ENCODE results near the gene TDRD9.

Gene TDRD9

GRCh38 chr14:104062281-104062680 lies 134.0 kb downstream of the TDRD9 start:
- no peak for DNase-seq (ENCODE audit: low read depth)
- TF ChIP-seq, protein P1, sequence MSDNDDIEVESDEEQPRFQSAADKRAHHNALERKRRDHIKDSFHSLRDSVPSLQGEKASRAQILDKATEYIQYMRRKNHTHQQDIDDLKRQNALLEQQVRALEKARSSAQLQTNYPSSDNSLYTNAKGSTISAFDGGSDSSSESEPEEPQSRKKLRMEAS (IDR thresholded peaks at IDR 0.05; ENCODE audit: low read depth, low read length): no peak
- TF ChIP-seq POLR2A (IDR thresholded peaks at IDR 0.05; ENCODE audit: extremely low read depth, insufficient read length): no peak
- TF ChIP-seq CTCF (IDR thresholded peaks at IDR 0.05; ENCODE audit: low read depth, low read length): no peak
- TF ChIP-seq MYC (IDR thresholded peaks at IDR 0.05; ENCODE audit: low read depth, low read length): no peak
- H3K4me3 ChIP-seq (ENCODE audit: low read depth, low read length): no peak overlapping the region

DNA sequence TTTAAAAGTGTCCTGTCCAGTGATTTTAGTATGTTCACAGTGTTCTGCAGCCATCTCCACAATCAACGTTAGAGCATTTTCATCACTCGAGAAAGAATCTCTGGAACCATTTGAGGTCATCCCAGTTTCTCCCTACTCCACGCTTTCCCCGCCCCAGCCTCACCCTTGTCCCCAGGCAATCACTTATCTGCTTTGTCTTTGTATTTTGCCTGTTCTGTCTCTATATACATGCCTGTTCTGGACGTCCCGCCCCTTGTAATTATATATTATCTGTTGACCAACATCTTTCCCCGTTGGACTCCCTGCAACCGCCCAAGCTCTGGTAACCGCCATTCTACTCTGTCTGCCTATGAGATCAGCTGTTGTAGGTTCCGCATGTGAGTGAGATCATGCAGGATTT lies 135.7 kb downstream of the TDRD9 start:
- no peak for DNase-seq (ENCODE audit: low read depth)
- TF ChIP-seq POLR2A (IDR thresholded peaks at IDR 0.05; ENCODE audit: extremely low read depth, insufficient read length): no peak
- TF ChIP-seq CTCF (IDR thresholded peaks at IDR 0.05; ENCODE audit: low read depth, low read length): no peak
- TF ChIP-seq, protein P1 (IDR thresholded peaks at IDR 0.05; ENCODE audit: low read depth, low read length): no peak
- TF ChIP-seq MYC (IDR thresholded peaks at IDR 0.05; ENCODE audit: low read depth, low read length): no peak
- no peak overlapping the region for H3K4me3 ChIP-seq (ENCODE audit: low read depth, low read length)

- DNase-seq (ENCODE audit: low read depth): no peak
- no peak overlapping the region for H3K4me3 ChIP-seq (ENCODE audit: low read depth, low read length)
- TF ChIP-seq, protein P1 (IDR thresholded peaks at IDR 0.05; ENCODE audit: low read depth, low read length): no peak
- no peak for TF ChIP-seq POLR2A (IDR thresholded peaks at IDR 0.05; ENCODE audit: extremely low read depth, insufficient read length)
- TF ChIP-seq CTCF (IDR thresholded peaks at IDR 0.05; ENCODE audit: low read depth, low read length): no peak
- no peak for TF ChIP-seq MYC (IDR thresholded peaks at IDR 0.05; ENCODE audit: low read depth, low read length)
Observed at GRCh38 chr14:104066279-104066678, 138.0 kb downstream of the TDRD9 start.

GRCh38 chr14:104066719-104067295 lies 138.6 kb downstream of the TDRD9 start:
- no peak for DNase-seq (ENCODE audit: low read depth)
- H3K4me3 ChIP-seq (ENCODE audit: low read depth, low read length): no peak overlapping the region
- TF ChIP-seq, protein P1 (IDR thresholded peaks at IDR 0.05; ENCODE audit: low read depth, low read length): no peak
- TF ChIP-seq MYC (IDR thresholded peaks at IDR 0.05; ENCODE audit: low read depth, low read length): no peak
- no peak for TF ChIP-seq POLR2A (IDR thresholded peaks at IDR 0.05; ENCODE audit: extremely low read depth, insufficient read length)
- TF ChIP-seq CTCF (IDR thresholded peaks at IDR 0.05; ENCODE audit: low read depth, low read length): no peak

DNA sequence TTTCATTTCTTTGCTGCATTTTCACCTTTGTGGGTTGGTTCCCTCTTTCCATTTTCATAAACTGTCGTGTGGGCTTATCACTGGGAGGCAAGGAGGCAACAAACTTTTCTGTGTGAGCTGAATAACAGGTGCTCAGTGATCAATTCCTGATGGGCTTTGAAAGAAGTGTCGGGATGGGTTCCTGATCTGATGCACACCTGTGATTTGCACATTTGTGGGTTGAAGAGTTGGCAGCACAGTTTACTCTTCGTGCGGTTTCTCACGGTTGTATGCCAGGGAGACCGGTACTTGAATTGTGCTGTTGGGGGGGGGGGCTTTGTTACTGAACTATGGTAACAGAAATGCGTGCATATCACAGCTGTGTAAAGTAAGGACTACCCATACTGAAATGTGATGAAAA lies 141.3 kb downstream of the TDRD9 start:
- no peak overlapping the region for H3K4me3 ChIP-seq (ENCODE audit: low read depth, low read length)
- TF ChIP-seq MYC (IDR thresholded peaks at IDR 0.05; ENCODE audit: low read depth, low read length) (no peak), POLR2A (IDR thresholded peaks at IDR 0.05; ENCODE audit: extremely low read depth, insufficient read length) (no peak), CTCF (IDR thresholded peaks at IDR 0.05; ENCODE audit: low read depth, low read length) (no peak)
- TF ChIP-seq, protein P1 (IDR thresholded peaks at IDR 0.05; ENCODE audit: low read depth, low read length): no peak
- DNase-seq (ENCODE audit: low read depth): no peak
